GM13977 (cell line): ENCODE results near the gene PPP3CA.

Experiments
- DNase-seq: peaks from one replicate; pipeline ENCODE4 v3.0.0; 2012; ENCODE audit warnings: low spot score
- in situ Hi-C: fragments of 300-500 bp; cut with MboI; formaldehyde crosslinking; loops from one replicate; pipeline ENCODE4 v1.12.0; 2022; ENCODE audit warnings: low sequenced_read_pairs, low pct_unique_long_range_greater_than_20kb, mixed read lengths, inconsistent platforms; ENCODE audit not compliant: unreplicated experiment
- TF ChIP-seq, protein P1 (sequence below): IDR thresholded peaks from 2 replicates; pipeline ENCODE4 v1.5.1; 2012; ENCODE audit warnings: mild to moderate bottlenecking, control low read depth; ENCODE audit not compliant: insufficient read depth; ENCODE audit errors: extremely low read depth, missing control alignments

PPP3CA gene

DNA sequence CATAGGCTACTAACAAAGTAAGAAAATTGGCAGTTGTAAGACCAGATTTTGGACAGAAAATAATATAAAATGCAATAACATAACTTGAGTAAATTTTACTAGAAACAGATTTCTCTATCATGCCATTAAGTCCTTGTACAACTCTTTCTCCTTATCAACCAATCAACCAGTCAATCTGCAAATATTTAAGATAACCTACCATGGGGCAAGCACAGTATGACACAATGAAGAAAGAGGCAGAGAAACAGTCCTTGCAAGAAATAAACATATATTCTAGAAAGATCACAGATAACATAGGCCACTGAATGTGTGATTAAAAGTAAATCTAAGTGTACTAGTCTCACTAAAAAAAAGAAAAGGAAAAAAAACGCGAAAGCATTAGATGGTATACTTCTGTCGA is 194.8 kb downstream of the PPP3CA start:
- DNase-seq, result no peak
- in situ Hi-C loops, result loop anchor here (25.0 kb wide), 1 partner anchor 560 kb away; no protein-coding TSS in a partner anchor
- TF ChIP-seq, protein P1, sequence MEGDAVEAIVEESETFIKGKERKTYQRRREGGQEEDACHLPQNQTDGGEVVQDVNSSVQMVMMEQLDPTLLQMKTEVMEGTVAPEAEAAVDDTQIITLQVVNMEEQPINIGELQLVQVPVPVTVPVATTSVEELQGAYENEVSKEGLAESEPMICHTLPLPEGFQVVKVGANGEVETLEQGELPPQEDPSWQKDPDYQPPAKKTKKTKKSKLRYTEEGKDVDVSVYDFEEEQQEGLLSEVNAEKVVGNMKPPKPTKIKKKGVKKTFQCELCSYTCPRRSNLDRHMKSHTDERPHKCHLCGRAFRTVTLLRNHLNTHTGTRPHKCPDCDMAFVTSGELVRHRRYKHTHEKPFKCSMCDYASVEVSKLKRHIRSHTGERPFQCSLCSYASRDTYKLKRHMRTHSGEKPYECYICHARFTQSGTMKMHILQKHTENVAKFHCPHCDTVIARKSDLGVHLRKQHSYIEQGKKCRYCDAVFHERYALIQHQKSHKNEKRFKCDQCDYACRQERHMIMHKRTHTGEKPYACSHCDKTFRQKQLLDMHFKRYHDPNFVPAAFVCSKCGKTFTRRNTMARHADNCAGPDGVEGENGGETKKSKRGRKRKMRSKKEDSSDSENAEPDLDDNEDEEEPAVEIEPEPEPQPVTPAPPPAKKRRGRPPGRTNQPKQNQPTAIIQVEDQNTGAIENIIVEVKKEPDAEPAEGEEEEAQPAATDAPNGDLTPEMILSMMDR, result no peak

DNA sequence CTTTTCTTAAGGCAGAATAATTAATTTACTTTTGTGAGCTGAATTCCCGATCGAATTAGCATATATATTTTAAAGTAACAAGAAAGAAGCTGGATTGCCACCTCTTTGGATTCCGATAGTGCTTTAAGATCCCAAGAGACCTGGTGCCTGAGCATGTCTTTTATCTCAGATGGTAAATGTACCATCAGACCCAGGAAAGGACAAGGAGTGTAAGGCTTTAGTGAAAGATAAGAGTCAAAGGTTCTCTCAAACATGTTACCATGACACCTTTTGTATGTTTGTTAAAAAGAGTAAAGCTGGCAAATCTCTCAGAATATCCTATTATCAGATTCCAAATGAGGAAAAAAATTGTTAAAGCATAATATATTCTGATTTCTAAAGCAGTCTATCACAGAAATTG is 198.8 kb downstream of the PPP3CA start:
- in situ Hi-C loops, result no loop called here
- TF ChIP-seq, protein P1, result no peak
- DNase-seq, result no peak

DNA sequence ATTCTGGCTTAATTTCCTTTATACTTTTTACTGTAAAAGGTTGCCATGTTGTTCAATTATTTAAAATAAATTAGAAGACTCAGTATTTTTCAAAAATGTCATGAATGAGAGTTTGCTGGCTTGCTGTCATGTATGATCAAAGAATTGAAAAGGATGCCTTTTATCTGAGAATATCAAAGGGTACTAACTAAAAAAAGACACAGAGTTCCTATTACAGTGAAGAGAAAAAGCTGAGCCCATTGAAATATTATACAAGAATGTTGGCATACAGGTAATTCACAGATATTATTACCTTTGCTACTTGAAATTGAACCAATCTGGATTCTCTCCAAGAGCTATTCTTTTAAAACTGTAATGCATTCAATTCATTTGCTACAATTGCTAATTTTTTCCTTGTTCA is 200.0 kb downstream of the PPP3CA start:
- in situ Hi-C loops, result no loop called here
- TF ChIP-seq, protein P1, result no peak
- DNase-seq, result no peak

DNA sequence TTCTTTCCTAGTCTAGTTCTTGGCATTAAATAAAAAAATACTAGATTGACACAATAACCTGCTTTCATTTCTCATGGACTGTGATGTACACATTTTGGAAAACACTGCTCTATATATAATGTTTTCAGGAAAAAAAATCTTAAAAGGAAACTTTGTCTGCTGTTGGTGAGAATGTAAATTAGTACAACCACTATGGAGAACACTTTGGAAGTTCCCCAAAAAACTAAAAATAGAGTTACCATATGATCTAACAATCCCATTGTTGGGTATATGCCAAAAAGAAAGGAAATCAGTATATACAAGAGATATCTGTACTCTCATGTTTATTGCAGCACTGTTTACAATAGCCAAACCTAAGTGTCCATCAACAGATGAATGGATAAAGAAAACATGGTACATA is 202.3 kb downstream of the PPP3CA start:
- TF ChIP-seq, protein P1, result no peak
- in situ Hi-C loops, result no loop called here
- no peak for DNase-seq

DNA sequence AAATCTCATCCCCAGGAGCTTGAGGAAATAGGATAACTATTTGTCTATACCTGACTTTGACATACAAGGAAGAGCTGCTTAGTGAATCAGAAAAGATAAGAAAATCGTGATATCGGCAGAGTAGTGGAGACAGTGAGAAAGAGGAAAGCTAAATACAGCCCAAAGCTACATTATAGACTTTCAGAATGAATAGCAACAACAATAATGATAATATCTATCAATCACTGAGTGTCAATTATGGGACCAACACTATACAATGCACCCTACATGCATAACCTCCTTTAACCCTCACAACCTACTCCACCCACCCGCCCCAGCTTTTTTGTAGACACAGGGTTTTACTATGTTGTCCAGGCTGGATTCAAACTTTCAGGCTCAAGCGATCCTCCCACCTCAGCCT is 205.1 kb downstream of the PPP3CA start:
- in situ Hi-C loops, result no loop called here
- DNase-seq, result no peak
- TF ChIP-seq, protein P1, result no peak

DNA sequence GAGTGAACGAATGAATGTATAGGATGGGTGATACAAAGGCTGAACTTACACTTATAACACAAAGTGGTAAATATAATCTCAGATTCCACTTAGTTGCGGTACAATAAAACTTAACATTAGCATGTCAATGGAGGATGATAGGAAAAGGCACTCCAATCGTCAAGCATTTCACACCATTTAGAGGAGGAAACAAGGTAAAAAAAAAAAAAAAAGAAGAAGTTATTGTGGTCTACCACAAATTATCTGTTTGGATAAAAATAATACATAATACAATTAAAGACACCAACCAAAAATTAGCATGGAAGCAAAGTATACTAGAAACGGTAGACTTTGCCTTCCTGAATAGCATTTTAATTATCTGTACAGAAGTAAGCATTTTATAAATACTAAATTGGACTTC is 205.5 kb downstream of the PPP3CA start:
- in situ Hi-C loops, result no loop called here
- no peak for DNase-seq
- TF ChIP-seq, protein P1, result no peak

DNA sequence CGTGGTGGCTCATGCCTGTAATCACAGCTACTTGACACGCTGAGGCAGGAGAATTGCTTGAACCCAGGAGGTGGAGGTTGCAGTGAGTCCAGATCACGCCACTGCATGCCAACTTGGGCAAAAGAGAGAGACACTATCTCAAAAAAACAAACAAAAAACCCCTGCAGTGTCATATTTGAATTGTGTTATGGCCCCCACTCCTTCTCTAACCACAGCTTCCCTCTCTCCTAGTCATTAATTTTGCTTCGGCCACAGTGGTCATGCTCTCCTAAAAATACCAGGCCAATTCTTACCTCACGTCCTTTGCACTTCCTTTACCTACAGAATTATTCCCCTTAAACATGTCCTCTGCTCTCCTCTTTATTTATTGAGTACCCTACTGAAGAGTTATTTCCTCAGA is 206.1 kb downstream of the PPP3CA start:
- TF ChIP-seq, protein P1, result no peak
- DNase-seq, result no peak
- in situ Hi-C loops, result no loop called here
